Measurements from ENCODE around the gene PSMD12. TPM values are rescaled to one million over a fixed set of nuclear protein-coding genes. Genes with fewer than 3 reads are reported as not detected.

Gene PSMD12
- total RNA-seq, 1 experiment from 2014 or later = 90.5 TPM

- H3K4me2 ChIP-seq (ENCODE audit: insufficient read depth, insufficient read length, low read length) = no peak overlapping the region
- no peak overlapping the region for H2BK20ac ChIP-seq (ENCODE audit: low read depth, low read length, poor library complexity, severe bottlenecking)
- peaks cover 12 to 14% of the 10 kb centered on the region in 2 experiments for H3K4me1 Mint-ChIP-seq
- H3K27ac Mint-ChIP-seq = no peak overlapping the region; a peak in 1 of 7 replicates
- no peak overlapping the region for H4K8ac ChIP-seq (replicated peaks; ENCODE audit: insufficient read length, low read depth, low read length)
- H3K79me1 ChIP-seq (ENCODE audit: insufficient read depth, low read depth, low read length, poor library complexity, severe bottlenecking) = no peaks in the 10 kb centered on the region
- H4K91ac ChIP-seq (ENCODE audit: insufficient read length, low read depth, low read length) = no peak overlapping the region
- no peaks in the 10 kb centered on the region for H3K79me2 ChIP-seq (ENCODE audit: insufficient read depth, low read length)
- H3T11ph ChIP-seq (ENCODE audit: low read length) = no peak overlapping the region
- H3K56ac ChIP-seq (ENCODE audit: insufficient read length, low read depth, low read length) = no peak overlapping the region
- H2BK15ac ChIP-seq (ENCODE audit: low read depth, low read length) = no peak overlapping the region
- no peak overlapping the region for H2AFZ ChIP-seq (ENCODE audit: low read length)
- no peak overlapping the region for H3K4ac ChIP-seq (ENCODE audit: low read depth, low read length)
- H3K27me3 Mint-ChIP-seq (ENCODE audit: low read depth) = peaks cover 2% of the 10 kb centered on the region; the same call in 1 of the 2 replicates
- H4K5ac ChIP-seq (ENCODE audit: insufficient read length, low read depth, low read length) = no peak overlapping the region
- H3K18ac ChIP-seq (ENCODE audit: insufficient read length, low read depth, low read length) = no peak overlapping the region
- no peak overlapping the region for H3K9ac ChIP-seq (ENCODE audit: extremely low read depth, insufficient read length, low read length)
- no peak overlapping the region for H3K23ac ChIP-seq (ENCODE audit: insufficient read length, low read depth, low read length)
- no peak overlapping the region for H3K27ac ChIP-seq (ENCODE audit: insufficient read length, low read depth, low read length)
- no peak overlapping the region for H3K4me3 Mint-ChIP-seq
- no peaks in the 10 kb centered on the region; the same call in 1 of the 2 replicates for H3K4me1 ChIP-seq (ENCODE audit: insufficient read depth, low read length)
- H2AK5ac ChIP-seq (ENCODE audit: insufficient read length, low read length) = no peak overlapping the region
- WGBS (ENCODE audit: extremely low coverage, insufficient read length, low lambda C conversion rate) = no CpG with 5 or more reads among the region's 32 CpGs
- H3K14ac ChIP-seq (ENCODE audit: insufficient read depth, low read length) = no peak overlapping the region
- H3K36me3 Mint-ChIP-seq (ENCODE audit: insufficient read depth in 1 of 3, low read depth in 3 of 3) = no peaks in the 10 kb centered on the region; a peak in 1 of 7 replicates
- H3K23me2 ChIP-seq (ENCODE audit: insufficient read length, low read depth, low read length, poor library complexity, severe bottlenecking) = no peaks in the 10 kb centered on the region
- no peaks in the 10 kb centered on the region for H3K27me3 ChIP-seq (ENCODE audit: insufficient read depth, low read length)
- no peaks in the 10 kb centered on the region for H3K9me3 ChIP-seq (ENCODE audit: control insufficient read depth, low read depth, low read length)
- H2BK12ac ChIP-seq (ENCODE audit: insufficient read length, low read depth, low read length) = no peak overlapping the region
- no peaks in the 10 kb centered on the region; a peak in 1 of 5 replicates for H3K9me3 Mint-ChIP-seq
- H2BK120ac ChIP-seq (ENCODE audit: low read depth, low read length, poor library complexity, severe bottlenecking) = no peak overlapping the region
- H2BK5ac ChIP-seq (ENCODE audit: insufficient read length, low read length) = no peak overlapping the region
- H4K20me1 ChIP-seq (ENCODE audit: control insufficient read depth, insufficient read depth, insufficient read length) = no peaks in the 10 kb centered on the region
- DNase-seq = peak; percentile 93
- peak; percentile 90 for TF ChIP-seq CTCF (conservative IDR thresholded peaks at IDR 0.05)
These were observed 72.8 kb downstream of the PSMD12 start for GRCh38 chr17:67293251-67294203.

All from H9 (cell line).